GM19397 (cell line): Measurements from ENCODE around the gene ARHGEF2.
A peak's percentile ranks its signal among the peaks of the same experiment; 100 is the strongest.

Source experiments
- ATAC-seq: cut with Tn5 transposase; IDR thresholded peaks from one replicate; pipeline ENCODE4 v1.9.1; 2021; ENCODE audit warnings: mild to moderate bottlenecking, moderate library complexity; ENCODE audit not compliant: unreplicated experiment

The ARHGEF2 gene

DNA sequence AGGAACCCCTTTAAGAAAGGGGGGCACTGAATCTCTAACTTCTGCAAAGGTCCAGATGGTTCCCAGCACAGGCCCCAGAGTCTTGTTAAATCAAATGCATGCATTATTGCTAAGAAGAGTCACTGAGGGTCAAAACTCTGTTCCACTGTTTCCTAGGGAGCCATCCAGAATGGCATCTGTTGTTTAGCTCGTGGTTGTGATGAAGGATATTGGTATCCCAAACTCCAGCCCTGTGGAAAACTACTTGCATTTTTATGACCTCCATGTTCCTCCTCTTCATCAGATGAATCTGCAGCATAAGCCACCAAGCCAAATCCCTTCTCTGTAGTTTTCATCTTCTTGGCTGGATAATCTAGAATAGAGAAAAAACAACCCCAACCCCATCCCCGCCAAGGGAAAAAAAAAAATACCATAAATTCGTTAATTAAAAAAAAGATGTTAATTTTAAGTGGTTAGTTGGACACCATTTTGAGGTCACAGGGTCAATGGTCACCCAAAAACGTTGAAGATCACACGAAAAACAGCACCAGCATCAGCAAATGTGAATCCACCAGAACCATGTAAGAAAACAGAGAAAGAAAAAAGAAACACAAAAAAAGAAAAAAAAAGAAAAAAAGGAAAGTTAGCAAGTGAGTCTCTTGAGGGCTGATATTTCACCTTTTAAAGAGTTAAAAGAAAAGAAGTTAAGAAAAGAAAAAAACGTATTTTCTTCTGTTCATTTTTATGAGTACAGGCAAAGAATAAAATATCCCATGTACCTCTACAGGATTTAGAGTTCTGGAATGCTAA, 64.2 kb downstream of the ARHGEF2 start:
- no peak for ATAC-seq

GRCh38 chr1:155912056-155912536, 66.3 kb downstream of the ARHGEF2 start:
- ATAC-seq = no peak

DNA sequence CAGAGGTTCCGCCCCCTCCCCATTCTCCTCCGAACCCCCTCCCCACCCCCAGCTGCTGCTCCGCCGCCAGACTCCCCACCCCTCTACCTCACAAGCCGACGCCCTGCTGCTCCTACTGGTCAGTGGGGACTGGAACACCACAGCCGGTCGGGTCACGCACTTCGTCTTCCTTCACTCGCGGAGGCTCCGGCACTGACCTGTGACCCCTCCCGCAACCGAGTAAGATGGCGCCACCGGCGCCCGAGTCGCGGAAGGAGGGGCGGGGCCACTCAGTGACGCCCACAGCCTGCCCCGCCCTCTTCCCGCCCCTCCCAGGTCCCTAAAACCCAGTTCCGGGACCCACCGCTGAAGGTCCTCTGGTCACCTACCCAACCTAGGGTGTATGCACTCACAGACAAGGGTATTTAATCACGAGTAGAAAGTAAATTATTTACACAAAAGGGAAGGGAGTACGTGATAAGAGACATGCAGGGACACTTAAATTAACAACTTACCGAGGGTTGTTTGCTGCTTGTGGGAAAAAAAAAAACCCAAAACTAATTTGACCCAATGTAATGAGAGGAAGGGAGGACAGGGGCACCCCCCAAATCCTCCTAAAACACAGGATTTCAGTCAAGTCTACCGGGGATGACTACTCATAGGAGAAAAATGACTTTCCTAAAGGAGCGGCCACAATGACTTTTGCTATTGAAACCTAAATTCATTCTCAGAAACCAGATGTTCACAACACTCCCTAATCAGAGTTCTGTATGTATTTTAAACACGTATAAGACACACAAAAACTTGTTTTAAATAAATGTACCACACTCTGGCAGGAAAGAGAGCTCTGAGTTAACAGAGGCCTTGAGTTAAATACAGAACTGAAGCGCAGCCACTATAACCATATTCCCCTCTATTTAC, 66.9 kb downstream of the ARHGEF2 start, which contains the start of gene RIT1:
RIT1 (minus strand) TSS at position 194 of the 900 bp plus-strand sequence. CDS start 588 bp downstream, outside the sequence.
- peak; percentile 73 for ATAC-seq

DNA sequence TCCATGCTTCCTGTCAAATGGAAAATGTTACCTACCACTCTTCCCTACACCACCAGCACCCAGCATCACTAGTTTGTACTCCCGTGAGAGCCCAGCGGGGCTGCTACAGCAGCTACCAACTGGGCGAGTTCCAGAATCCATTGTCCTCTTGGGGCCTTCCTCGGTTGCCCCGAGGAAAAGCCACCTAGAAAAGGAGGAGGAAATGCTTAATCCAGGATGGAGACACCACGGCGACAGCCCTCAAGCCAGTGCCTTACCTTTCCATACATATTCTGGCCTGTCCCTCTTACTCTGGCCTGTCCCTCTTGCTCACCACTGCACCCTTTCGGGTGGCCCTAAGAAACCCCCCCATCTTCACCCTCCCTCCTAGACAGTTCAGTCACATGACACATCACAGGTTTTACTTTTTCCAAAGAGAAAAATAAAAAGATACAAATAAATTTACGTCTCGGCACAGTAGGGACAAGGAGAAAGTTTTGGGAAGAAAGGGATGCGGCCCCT, 67.7 kb downstream of the ARHGEF2 start:
- ATAC-seq = peak; percentile 23

DNA sequence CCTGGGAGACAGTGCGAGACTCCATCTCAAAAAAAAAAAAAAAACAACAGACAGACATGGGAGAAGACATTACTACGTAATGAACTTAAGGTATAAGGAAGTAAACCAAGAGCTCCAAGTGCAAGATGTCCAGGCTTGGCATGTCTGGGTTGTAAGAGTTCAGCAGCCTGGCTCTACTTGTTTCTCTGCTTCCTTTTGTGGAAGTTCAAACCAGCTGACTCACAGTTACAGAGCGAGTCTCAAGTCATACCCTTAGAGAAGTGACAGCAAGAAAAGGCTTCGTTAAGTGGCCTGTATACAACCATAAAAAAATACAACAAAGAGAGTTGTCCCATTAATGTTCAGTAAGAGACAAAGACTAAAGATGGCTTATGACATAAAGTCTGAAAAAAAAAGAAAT, 68.5 kb downstream of the ARHGEF2 start:
- ATAC-seq = no peak

- no peak for ATAC-seq
These were observed 74.1 kb downstream of the ARHGEF2 start for GRCh38 chr1:155904261-155904660.

- no peak for ATAC-seq
These were observed 78.2 kb downstream of the ARHGEF2 start for GRCh38 chr1:155900161-155900560.

DNA sequence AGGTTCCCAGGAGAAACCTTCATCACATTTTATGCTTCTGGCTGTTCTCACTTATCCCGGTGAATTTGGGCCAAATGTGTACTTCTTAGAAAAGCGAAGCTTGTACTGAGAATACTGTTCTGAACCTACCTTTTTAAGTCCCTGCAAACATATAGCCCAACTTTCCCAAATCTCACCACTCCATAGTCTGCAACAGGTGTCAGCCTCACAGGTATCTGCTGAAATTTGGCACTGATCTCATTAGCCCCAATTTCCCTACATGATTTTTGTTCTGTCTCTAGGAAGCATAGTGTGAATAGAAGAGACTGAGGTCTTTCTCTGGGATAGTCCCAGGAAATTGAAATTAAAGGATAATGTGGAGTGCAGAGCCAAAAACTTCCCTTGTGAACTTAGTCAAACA, 78.7 kb downstream of the ARHGEF2 start:
- ATAC-seq = no peak

DNA sequence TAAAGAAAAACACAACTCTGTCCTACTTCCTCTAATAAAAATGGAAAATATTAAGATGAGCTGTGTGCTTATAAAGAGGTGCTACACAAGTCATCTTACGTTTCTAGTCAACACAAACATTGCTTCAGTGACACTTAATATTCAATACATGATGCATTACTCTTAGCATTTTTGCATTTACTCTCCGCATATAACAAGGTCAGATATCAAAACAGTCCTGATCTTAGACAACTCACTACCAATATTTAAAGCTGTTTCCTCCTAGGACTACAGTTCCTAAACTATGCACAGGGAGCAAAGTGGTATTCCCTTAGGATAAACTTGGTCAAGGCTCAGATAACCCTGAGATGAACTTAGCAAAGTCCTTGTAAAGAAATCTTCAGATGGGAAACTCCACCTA, 79.5 kb downstream of the ARHGEF2 start:
- no peak for ATAC-seq

DNA sequence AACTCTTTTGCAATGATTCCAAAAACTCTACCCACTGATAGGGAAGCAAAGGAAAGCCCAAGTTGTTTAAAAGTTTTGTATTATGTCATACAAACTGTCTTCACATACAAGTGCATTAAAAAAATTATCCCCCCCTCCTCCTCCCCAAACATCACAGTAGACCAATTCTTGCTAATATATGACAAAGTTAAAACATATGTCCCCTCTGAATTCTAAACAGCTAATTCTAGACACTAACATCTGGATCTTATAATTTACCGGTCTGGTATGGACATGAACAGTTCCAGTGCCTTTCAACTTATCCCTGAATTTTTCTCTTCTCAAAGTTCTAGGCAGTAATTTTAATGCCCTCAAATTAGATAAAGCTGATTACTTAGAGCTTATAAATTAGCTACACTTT, 80.6 kb downstream of the ARHGEF2 start:
- ATAC-seq = no peak
